HG02571 (cell line): ENCODE data around the gene STPG4.
"Not testable (repeated sequence)": the region's sequence is repeated elsewhere in the genome, so short reads cannot be mapped to it uniquely, and the experiment has no call there.

Experiments
- ATAC-seq: cut with Tn5 transposase; IDR thresholded peaks from one replicate; pipeline ENCODE4 v1.9.1; 2021; ENCODE audit warnings: mild to moderate bottlenecking, moderate library complexity; ENCODE audit not compliant: unreplicated experiment

Gene STPG4

GRCh38 chr2:47173986-47174732 is 19.1 kb upstream of the STPG4 start:
- ATAC-seq = no peak

- ATAC-seq = no peak
Measured at GRCh38 chr2:47172922-47173695, 18.0 kb upstream of the STPG4 start.

GRCh38 chr2:47172156-47172921 is 17.2 kb upstream of the STPG4 start:
- no peak for ATAC-seq

- ATAC-seq = no peak
Measured at GRCh38 chr2:47169784-47170183, 14.7 kb upstream of the STPG4 start.

- ATAC-seq = not testable (repeated sequence)
Measured at GRCh38 chr2:47168895-47169294, 13.8 kb upstream of the STPG4 start.

GRCh38 chr2:47167149-47167548 is 12.0 kb upstream of the STPG4 start:
- no peak for ATAC-seq

GRCh38 chr2:47165001-47165555 is 10.0 kb upstream of the STPG4 start:
- no peak for ATAC-seq

- no peak for ATAC-seq
Measured at GRCh38 chr2:47162780-47163179, 7.7 kb upstream of the STPG4 start.

- ATAC-seq = no peak
Measured at GRCh38 chr2:47161475-47161874, 6.4 kb upstream of the STPG4 start.

GRCh38 chr2:47160660-47161059 is 5.6 kb upstream of the STPG4 start:
- ATAC-seq = no peak

- ATAC-seq = no peak
Measured at GRCh38 chr2:47160211-47160610, 5.1 kb upstream of the STPG4 start.

- ATAC-seq = no peak
Measured at GRCh38 chr2:47159627-47160026, 4.5 kb upstream of the STPG4 start.

- ATAC-seq = no peak
Measured at GRCh38 chr2:47158576-47158975, 3.5 kb upstream of the STPG4 start.

GRCh38 chr2:47152803-47153202 is 2.3 kb downstream of the STPG4 start:
- no peak for ATAC-seq

- no peak for ATAC-seq
Measured at GRCh38 chr2:47150175-47150574, 4.9 kb downstream of the STPG4 start.

GRCh38 chr2:47147021-47147420 is 8.1 kb downstream of the STPG4 start:
- ATAC-seq = no peak

GRCh38 chr2:47145466-47145865 is 9.6 kb downstream of the STPG4 start:
- ATAC-seq = no peak

GRCh38 chr2:47141520-47141919 is 13.6 kb downstream of the STPG4 start:
- no peak for ATAC-seq

GRCh38 chr2:47134386-47135090 is 20.6 kb downstream of the STPG4 start:
- no peak for ATAC-seq

GRCh38 chr2:47133046-47133445 is 22.1 kb downstream of the STPG4 start:
- ATAC-seq = no peak
